ENCODE data around the gene PID1. TPM values are rescaled to one million over a fixed set of nuclear protein-coding genes. Genes with fewer than 3 reads are reported as not detected.

Gene PID1
- total and polyA plus RNA-seq, 4 donors: 17.0 to 45.7 (median 30.0) TPM

DNA sequence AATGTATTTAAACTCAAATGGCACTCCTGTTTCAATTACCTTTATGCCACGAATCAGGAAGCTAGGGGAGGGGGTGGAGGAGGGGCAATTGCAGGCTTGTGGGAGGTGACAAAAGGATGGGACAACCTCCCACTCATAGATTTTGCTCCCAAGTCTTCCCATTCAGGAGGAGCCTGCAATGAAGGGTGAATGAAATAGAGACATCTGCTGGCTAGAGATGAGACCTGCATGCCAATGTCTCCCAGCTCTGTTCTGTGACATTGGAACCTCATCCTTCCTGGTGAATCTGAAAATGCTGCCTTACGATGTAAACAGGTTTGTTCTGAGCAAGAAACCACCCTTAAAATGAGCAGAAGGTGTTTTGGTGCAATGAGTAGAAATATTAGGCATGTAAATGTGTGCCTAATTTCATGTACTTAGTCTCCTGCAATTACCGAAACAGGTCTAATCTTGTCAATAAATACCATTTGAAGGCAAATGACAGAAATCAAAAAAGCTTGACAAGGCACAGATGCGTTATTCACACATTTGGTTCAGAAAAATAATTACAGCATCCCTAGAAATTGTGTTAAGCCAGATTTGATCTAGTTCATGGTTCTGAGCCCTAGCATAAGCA lies 2.7 kb upstream of the PID1 start:
- Histone ChIP-seq H3K9me3 (ENCODE audit: control insufficient read depth in 4 of 4, insufficient read depth in 3 of 4, low read length in 3 of 4) (no peaks in the 10 kb centered on the region), H3K4me1 (ENCODE audit: control insufficient read depth in 5 of 5, insufficient read depth in 5 of 5, low read length in 5 of 5) (peaks cover 0 to 18% (median 6%) of the 10 kb centered on the region in 5 donors), H3K27ac (ENCODE audit: low read depth in 1 of 2, low read length in 1 of 2) (no peak overlapping the region), H3K27me3 (ENCODE audit: control insufficient read depth in 3 of 3, insufficient read depth in 3 of 3, low read length in 2 of 3) (no peaks in the 10 kb centered on the region), H3K36me3 (ENCODE audit: control insufficient read depth in 4 of 4, insufficient read depth in 4 of 4, low read length in 4 of 4) (no peaks in the 10 kb centered on the region), H3K4me3 (no peak overlapping the region), H3K9ac (ENCODE audit: insufficient read depth in 1 of 2, low read length in 2 of 2) (peak overlapping the region in 1 of 2 donors; percentile 44)
- peak; percentile 75 to 90 (median 87) for DNase-seq
- TF ChIP-seq, protein P1, sequence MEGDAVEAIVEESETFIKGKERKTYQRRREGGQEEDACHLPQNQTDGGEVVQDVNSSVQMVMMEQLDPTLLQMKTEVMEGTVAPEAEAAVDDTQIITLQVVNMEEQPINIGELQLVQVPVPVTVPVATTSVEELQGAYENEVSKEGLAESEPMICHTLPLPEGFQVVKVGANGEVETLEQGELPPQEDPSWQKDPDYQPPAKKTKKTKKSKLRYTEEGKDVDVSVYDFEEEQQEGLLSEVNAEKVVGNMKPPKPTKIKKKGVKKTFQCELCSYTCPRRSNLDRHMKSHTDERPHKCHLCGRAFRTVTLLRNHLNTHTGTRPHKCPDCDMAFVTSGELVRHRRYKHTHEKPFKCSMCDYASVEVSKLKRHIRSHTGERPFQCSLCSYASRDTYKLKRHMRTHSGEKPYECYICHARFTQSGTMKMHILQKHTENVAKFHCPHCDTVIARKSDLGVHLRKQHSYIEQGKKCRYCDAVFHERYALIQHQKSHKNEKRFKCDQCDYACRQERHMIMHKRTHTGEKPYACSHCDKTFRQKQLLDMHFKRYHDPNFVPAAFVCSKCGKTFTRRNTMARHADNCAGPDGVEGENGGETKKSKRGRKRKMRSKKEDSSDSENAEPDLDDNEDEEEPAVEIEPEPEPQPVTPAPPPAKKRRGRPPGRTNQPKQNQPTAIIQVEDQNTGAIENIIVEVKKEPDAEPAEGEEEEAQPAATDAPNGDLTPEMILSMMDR (IDR thresholded peaks at IDR 0.05; ENCODE audit: control extremely low read depth, extremely low read depth): peak; percentile 41
- 43% methylated on average over 4 of the region's 4 CpGs for WGBS, 2 donors
- ATAC-seq (ENCODE audit: insufficient read depth, low FRiP score): peak; percentile 63

DNA sequence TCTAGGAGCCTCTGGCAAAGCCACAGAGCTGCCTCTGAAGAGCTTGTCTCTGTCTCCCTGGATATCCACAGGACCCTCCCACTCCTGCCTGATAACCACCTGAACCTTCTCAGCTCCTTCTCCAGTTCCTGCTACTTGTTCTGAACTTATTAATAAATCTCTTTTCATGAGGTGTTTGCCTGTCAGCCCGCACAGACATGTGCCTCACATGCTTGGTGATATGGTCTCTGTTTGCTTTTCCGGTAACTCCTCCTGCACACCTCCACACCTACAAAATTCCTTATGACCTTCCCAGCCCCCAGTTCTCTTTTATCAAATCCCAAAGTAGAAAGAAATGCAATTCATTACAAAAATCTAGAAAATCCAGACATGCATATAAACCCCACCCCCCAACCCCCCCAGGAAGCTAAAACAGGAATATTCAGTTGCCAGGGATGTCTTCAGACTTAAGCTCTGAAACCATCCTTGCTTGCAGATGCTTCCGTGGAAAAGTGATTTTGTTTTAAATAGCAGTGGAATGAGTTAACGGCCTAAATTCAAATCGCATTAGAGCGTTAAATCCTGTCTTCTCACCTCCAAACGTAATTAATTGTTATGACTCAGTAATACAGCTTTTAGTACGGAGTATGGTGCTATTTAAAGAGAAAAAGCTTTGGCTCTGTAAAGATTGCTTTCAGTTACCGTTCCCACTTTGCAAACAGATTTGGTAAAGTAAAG lies 2.1 kb upstream of the PID1 start:
- DNase-seq (no peak), ATAC-seq (ENCODE audit: insufficient read depth, low FRiP score) (no peak)
- Histone ChIP-seq H3K27ac (ENCODE audit: low read depth in 1 of 2, low read length in 1 of 2) (peak overlapping the region in 1 of 2 donors; percentile 73), H3K9me3 (ENCODE audit: control insufficient read depth in 4 of 4, insufficient read depth in 3 of 4, low read length in 3 of 4) (no peaks in the 10 kb centered on the region), H3K4me3 (no peak overlapping the region), H3K36me3 (ENCODE audit: control insufficient read depth in 4 of 4, insufficient read depth in 4 of 4, low read length in 4 of 4) (no peaks in the 10 kb centered on the region), H3K27me3 (ENCODE audit: control insufficient read depth in 3 of 3, insufficient read depth in 3 of 3, low read length in 2 of 3) (no peaks in the 10 kb centered on the region), H3K4me1 (ENCODE audit: control insufficient read depth in 5 of 5, insufficient read depth in 5 of 5, low read length in 5 of 5) (peaks cover 0 to 18% (median 6%) of the 10 kb centered on the region in 5 donors), H3K9ac (ENCODE audit: insufficient read depth in 1 of 2, low read length in 2 of 2) (peak overlapping the region in 1 of 2 donors; percentile 44)
- 17 to 32% methylated on average over 9 of the region's 9 CpGs for WGBS, 2 donors
- TF ChIP-seq, protein P1 (IDR thresholded peaks at IDR 0.05; ENCODE audit: control extremely low read depth, extremely low read depth): no peak

DNA sequence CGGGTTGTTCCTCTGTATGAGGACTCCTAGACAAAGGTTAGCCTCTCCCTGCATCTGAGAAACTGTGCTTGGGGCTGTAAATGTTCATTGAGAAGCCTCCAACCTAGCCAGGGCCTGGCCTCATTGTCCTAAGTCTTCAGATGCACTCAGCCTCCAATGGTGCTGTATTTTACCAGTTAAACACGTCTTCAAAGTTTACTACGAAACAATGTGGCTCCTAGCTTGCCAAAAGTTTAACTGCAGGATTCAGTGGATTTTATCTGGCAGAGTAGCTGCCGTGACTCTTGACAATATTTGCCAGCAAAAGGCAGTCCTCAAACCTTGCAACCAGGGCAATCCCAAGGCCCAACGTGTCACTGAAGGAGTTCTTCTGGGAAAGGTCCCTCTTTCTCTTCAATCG lies 1.1 kb downstream of the PID1 start:
- H3K9ac ChIP-seq (ENCODE audit: insufficient read depth in 1 of 2, low read length in 2 of 2): peak overlapping the region in 1 of 2 donors; percentile 61
- ATAC-seq (ENCODE audit: insufficient read depth, low FRiP score): no peak
- H3K27ac ChIP-seq (ENCODE audit: low read depth in 1 of 2, low read length in 1 of 2): peak overlapping the region in 1 of 2 donors; percentile 48
- H3K9me3 ChIP-seq (ENCODE audit: control insufficient read depth in 4 of 4, insufficient read depth in 3 of 4, low read length in 3 of 4): no peaks in the 10 kb centered on the region
- H3K4me3 ChIP-seq: peak overlapping the region; percentile 12
- H3K4me1 ChIP-seq (ENCODE audit: control insufficient read depth in 5 of 5, insufficient read depth in 5 of 5, low read length in 5 of 5): peaks cover 0 to 31% (median 6%) of the 10 kb centered on the region in 5 donors
- 56 to 72% methylated on average over 6 of the region's 6 CpGs for WGBS, 2 donors
- no peaks in the 10 kb centered on the region for H3K36me3 ChIP-seq (ENCODE audit: control insufficient read depth in 4 of 4, insufficient read depth in 4 of 4, low read length in 4 of 4)
- TF ChIP-seq, protein P1 (IDR thresholded peaks at IDR 0.05; ENCODE audit: control extremely low read depth, extremely low read depth): no peak
- H3K27me3 ChIP-seq (ENCODE audit: control insufficient read depth in 3 of 3, insufficient read depth in 3 of 3, low read length in 2 of 3): no peaks in the 10 kb centered on the region
- peak in 2 of 3 donors; percentile 47 to 51 for DNase-seq
